ENCODE results near the gene PVR.
"Not testable (repeated sequence)": the region's sequence is repeated elsewhere in the genome, so short reads cannot be mapped to it uniquely, and the experiment has no call there.

Gene PVR

DNA sequence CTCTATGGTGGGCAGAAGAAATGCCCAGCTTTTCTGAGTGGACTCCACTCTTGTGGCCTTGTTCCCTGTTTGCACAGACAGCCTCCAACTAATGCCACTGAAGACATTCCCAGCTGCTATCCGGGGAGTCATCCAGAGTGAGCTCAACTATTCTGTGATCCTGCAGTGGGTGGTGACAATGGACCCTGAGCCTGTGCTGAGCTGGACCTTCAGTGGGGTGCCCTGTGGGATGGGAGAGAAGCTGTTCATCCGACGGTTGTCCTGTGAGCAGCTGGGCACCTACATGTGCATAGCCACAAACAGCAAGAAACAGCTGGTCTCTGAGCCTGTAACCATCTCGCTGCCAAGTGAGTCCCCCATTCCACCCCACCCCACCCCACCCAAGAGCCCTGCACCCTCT, 20.1 kb upstream of the PVR start:
- no peaks in the 10 kb centered on the region for H3K36me3 Mint-ChIP-seq (ENCODE audit: insufficient read depth)
- peaks cover 6% of the 10 kb centered on the region for H3K9me3 Mint-ChIP-seq
- DNase-seq (ENCODE audit: low spot score in 2 of 2) = no peak
- H3K27ac Mint-ChIP-seq (ENCODE audit: low read depth) = no peak overlapping the region
- H3K4me3 Mint-ChIP-seq = no peak overlapping the region
- no peaks in the 10 kb centered on the region for H3K4me1 Mint-ChIP-seq
- no peak for ATAC-seq (replicated peaks; ENCODE audit: extremely low read depth, poor library complexity, severe bottlenecking)
- peaks cover 50% of the 10 kb centered on the region for H3K27me3 Mint-ChIP-seq

DNA sequence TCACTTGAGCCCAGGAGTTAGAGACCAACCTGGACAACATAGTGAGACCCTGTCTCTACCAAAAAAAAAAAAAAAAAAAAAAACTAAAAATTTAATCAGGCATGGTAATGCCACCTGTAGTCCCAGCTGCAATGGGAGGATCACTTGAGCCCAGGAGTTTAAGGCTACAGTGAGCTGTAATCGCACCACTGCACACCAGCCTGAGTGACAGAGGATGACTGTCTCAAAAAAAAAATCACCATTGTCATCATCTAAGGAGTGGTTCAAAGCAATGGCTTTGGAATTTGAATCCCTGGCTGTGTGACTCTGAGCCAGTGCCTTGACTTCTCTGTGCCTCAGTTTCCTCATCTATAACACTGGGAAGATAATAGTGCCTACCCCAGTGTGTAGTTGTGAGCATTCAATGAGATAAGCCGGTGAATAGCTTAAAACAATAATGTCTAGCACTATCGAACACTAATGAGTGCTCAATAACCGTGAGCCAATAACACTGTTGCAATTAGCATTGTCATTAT, 18.8 kb upstream of the PVR start:
- no peak overlapping the region for H3K27ac Mint-ChIP-seq (ENCODE audit: low read depth)
- no peak for ATAC-seq (replicated peaks; ENCODE audit: extremely low read depth, poor library complexity, severe bottlenecking)
- no peaks in the 10 kb centered on the region for H3K4me1 Mint-ChIP-seq
- DNase-seq (ENCODE audit: low spot score in 2 of 2) = no peak
- no peak overlapping the region for H3K4me3 Mint-ChIP-seq
- H3K9me3 Mint-ChIP-seq = peaks cover 6% of the 10 kb centered on the region
- no peaks in the 10 kb centered on the region for H3K36me3 Mint-ChIP-seq (ENCODE audit: insufficient read depth)
- peaks cover 56% of the 10 kb centered on the region for H3K27me3 Mint-ChIP-seq

- not testable (repeated sequence) for H3K4me3 Mint-ChIP-seq; H3K27ac Mint-ChIP-seq (ENCODE audit: low read depth); H3K9me3 Mint-ChIP-seq; H3K36me3 Mint-ChIP-seq (ENCODE audit: insufficient read depth); ATAC-seq (replicated peaks; ENCODE audit: extremely low read depth, poor library complexity, severe bottlenecking); DNase-seq (ENCODE audit: low spot score in 2 of 2); H3K4me1 Mint-ChIP-seq
- H3K27me3 Mint-ChIP-seq = peaks cover 56% of the 10 kb centered on the region
Observed at GRCh38 chr19:44625637-44626036, 18.1 kb upstream of the PVR start.

DNA sequence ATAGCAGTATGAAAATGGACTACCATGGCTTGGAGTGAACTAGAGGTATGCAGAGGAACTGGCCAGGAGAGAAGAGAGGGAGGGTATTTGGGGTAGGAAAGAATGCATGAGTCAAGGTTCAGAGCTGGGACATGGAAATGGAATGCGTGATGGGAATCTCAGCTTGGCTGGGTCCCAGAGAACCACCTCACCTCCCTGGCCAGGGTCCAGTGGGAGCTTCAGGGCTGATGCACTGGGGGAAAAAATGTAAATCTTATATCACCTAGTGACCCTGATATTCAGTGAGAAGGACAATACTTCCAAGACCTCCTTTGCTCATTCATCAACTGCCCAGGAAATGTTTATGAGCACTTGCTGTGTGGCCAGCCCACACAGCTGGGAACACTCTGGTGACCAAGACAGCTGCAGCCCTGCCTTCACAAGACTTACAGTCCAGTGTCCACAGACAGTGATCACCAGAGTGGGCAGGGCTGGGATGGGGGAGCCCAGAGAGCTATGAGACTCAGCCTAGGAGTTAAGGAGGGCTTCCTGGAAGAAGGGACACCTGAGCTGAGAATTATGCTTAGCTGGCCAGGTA, 17.6 kb upstream of the PVR start:
- H3K4me1 Mint-ChIP-seq = no peaks in the 10 kb centered on the region
- ATAC-seq (replicated peaks; ENCODE audit: extremely low read depth, poor library complexity, severe bottlenecking) (no peak), DNase-seq (ENCODE audit: low spot score in 2 of 2) (no peak)
- H3K27me3 Mint-ChIP-seq = peaks cover 56% of the 10 kb centered on the region
- H3K36me3 Mint-ChIP-seq (ENCODE audit: insufficient read depth) = no peaks in the 10 kb centered on the region
- H3K9me3 Mint-ChIP-seq = peaks cover 6% of the 10 kb centered on the region
- no peak overlapping the region for H3K27ac Mint-ChIP-seq (ENCODE audit: low read depth)
- no peak overlapping the region for H3K4me3 Mint-ChIP-seq

- Mint-ChIP-seq H3K36me3 (ENCODE audit: insufficient read depth) (no peaks in the 10 kb centered on the region), H3K9me3 (peaks cover 6% of the 10 kb centered on the region), H3K27ac (ENCODE audit: low read depth) (no peak overlapping the region), H3K4me1 (no peaks in the 10 kb centered on the region), H3K27me3 (peaks cover 57% of the 10 kb centered on the region), H3K4me3 (no peak overlapping the region)
- ATAC-seq (replicated peaks; ENCODE audit: extremely low read depth, poor library complexity, severe bottlenecking) = no peak
- no peak for DNase-seq (ENCODE audit: low spot score in 2 of 2)
Observed at GRCh38 chr19:44627631-44628030, 16.1 kb upstream of the PVR start.

DNA sequence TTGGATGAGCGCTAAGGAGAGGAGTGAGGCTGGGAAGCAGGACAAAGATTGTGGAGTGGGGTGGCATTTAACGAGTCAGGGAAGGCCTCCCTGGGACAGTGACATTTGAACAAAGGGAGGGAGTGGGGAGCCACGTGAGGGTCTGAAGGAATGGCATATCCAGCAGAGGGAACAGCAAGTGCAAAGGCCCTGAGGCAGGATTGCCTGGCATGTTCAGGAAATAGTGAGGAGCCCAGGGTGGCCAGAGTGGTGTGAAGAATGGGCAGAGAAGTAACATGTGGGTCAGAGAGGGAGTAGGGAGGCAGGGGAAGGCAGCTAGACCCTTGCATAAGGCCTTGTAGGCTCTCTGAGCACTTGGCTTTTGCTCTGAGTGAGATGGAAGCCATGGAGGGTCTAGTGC, 14.9 kb upstream of the PVR start:
- no peaks in the 10 kb centered on the region for H3K4me1 Mint-ChIP-seq
- peaks cover 52% of the 10 kb centered on the region for H3K27me3 Mint-ChIP-seq
- H3K4me3 Mint-ChIP-seq = no peak overlapping the region
- ATAC-seq (replicated peaks; ENCODE audit: extremely low read depth, poor library complexity, severe bottlenecking) (no peak), DNase-seq (ENCODE audit: low spot score in 2 of 2) (no peak)
- peaks cover 6% of the 10 kb centered on the region for H3K9me3 Mint-ChIP-seq
- H3K27ac Mint-ChIP-seq (ENCODE audit: low read depth) = no peak overlapping the region
- H3K36me3 Mint-ChIP-seq (ENCODE audit: insufficient read depth) = no peaks in the 10 kb centered on the region

DNA sequence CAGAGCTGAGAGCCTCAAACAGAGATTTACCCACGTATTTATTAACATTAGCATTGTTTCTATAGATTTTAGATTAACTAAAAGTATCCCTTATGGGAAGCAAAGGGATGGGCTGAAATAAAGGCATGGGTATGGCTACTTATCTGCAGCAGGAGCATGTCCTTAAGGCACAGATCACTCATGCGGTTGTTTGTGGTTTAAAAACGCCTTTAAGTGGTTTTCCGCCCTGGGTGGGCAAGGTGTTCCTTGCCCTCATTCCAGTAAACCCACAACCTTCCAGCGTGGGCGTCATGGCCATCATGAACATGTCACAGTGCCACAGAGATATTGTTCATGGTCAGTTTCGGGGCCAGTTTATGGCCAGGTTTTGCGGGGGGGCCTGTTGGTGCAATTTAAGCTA, 12.1 kb upstream of the PVR start:
- not testable (repeated sequence) for H3K27ac Mint-ChIP-seq (ENCODE audit: low read depth)

DNA sequence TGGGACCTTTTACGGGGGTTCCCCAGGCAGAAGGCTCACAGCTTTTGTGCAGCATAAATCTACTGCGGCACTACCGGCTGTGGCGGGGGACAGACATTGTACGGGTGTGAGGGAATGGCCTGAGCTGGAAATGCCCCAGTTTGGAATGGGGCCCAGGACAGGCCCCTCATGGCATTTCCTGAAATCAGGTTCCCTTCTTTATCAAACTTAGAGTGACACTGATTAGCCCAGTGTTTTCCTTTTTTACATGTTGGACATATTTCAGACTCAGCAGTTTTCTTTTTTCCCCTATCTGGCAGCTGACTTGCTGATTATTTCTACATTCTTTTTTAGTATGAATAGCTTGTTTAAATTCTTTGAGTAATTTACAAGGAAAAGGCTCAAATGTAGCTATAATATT, 9.7 kb upstream of the PVR start:
- not testable (repeated sequence) for H3K4me3 Mint-ChIP-seq
- H3K27me3 Mint-ChIP-seq = peaks cover 49% of the 10 kb centered on the region

More for the DNA sequence above, 12.1 kb upstream of the PVR start:
- not testable (repeated sequence) for ATAC-seq (replicated peaks; ENCODE audit: extremely low read depth, poor library complexity, severe bottlenecking); H3K4me1 Mint-ChIP-seq; H3K4me3 Mint-ChIP-seq; H3K36me3 Mint-ChIP-seq (ENCODE audit: insufficient read depth); DNase-seq (ENCODE audit: low spot score in 2 of 2); H3K9me3 Mint-ChIP-seq
- peaks cover 57% of the 10 kb centered on the region for H3K27me3 Mint-ChIP-seq

DNA sequence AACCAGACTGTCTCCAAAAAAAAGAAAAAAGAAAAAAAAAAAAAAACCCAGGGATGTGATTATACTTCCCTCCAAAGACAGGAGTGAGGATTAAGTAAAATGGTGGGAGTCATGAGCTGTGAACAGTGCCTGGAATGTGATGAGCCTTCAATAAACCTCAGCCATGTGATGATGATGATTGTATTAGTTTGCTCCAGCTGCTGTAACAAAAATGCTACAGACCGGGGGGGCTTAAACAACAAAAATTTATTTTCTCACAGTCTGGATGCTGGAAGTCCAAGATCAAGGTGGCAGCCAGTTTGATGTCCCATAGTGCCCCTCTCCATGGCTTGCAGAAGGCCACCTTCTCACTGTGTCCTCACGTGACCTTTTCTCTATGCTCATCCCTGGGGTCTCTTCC, 8.9 kb upstream of the PVR start:
- ATAC-seq (replicated peaks; ENCODE audit: extremely low read depth, poor library complexity, severe bottlenecking) (no peak), DNase-seq (ENCODE audit: low spot score in 2 of 2) (no peak)
- no peaks in the 10 kb centered on the region for H3K36me3 Mint-ChIP-seq (ENCODE audit: insufficient read depth)
- no peaks in the 10 kb centered on the region for H3K9me3 Mint-ChIP-seq
- H3K27ac Mint-ChIP-seq (ENCODE audit: low read depth) = no peak overlapping the region
- H3K4me3 Mint-ChIP-seq = no peak overlapping the region
- no peaks in the 10 kb centered on the region for H3K4me1 Mint-ChIP-seq
- peaks cover 48% of the 10 kb centered on the region for H3K27me3 Mint-ChIP-seq

More for the DNA sequence above, 9.7 kb upstream of the PVR start:
- H3K36me3 Mint-ChIP-seq (ENCODE audit: insufficient read depth); H3K9me3 Mint-ChIP-seq; DNase-seq (ENCODE audit: low spot score in 2 of 2); H3K4me1 Mint-ChIP-seq; ATAC-seq (replicated peaks; ENCODE audit: extremely low read depth, poor library complexity, severe bottlenecking); H3K27ac Mint-ChIP-seq (ENCODE audit: low read depth): not testable (repeated sequence)

DNA sequence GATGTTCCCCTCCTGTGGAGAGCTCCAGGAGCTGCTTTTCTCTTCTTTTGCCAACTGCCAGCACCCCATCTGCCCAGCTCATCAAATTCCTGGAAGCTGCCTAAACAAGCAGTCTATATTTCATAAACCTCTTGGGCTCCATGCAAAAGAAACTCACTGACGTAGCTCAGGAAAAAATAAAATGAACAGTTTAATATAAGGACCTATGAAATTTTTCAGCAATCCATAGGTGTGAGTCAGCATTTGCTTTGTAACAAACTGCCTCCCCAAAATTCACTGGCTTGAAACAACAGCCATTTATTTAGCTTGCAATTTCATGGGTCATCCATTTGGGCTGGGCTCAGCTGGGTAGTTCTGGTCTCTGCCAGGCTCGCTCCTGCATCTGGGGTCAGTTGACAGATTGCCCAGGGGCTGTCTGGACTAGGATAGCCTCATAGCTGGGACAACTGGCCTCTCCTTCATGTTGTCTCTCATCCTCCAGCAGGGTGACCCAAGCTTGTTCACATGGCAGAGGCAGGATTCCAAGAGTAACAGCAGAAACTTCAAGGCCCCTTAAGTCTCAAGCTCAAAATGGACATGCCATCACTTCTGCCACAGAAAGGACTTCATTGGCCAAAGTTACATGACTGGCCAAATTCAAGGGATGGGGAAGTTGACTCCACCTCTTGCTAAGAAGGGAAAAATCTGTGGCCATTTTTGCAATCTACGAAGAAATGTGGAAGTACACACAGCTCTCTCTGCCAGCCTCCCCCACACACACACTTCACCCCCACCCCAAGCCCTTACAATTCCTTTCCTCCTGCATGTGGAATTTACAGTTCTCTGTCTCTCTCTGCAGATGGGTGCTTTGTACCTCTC, 7.9 kb upstream of the PVR start:
- Mint-ChIP-seq H3K27me3 (peaks cover 56% of the 10 kb centered on the region), H3K27ac (ENCODE audit: low read depth) (no peak overlapping the region), H3K4me3 (no peak overlapping the region), H3K9me3 (no peaks in the 10 kb centered on the region), H3K36me3 (ENCODE audit: insufficient read depth) (no peaks in the 10 kb centered on the region), H3K4me1 (no peaks in the 10 kb centered on the region)
- no peak for ATAC-seq (replicated peaks; ENCODE audit: extremely low read depth, poor library complexity, severe bottlenecking)
- no peak for DNase-seq (ENCODE audit: low spot score in 2 of 2)

- DNase-seq (ENCODE audit: low spot score in 2 of 2) (no peak), ATAC-seq (replicated peaks; ENCODE audit: extremely low read depth, poor library complexity, severe bottlenecking) (no peak)
- Mint-ChIP-seq H3K9me3 (no peaks in the 10 kb centered on the region), H3K4me1 (no peaks in the 10 kb centered on the region), H3K4me3 (no peak overlapping the region), H3K27ac (ENCODE audit: low read depth) (no peak overlapping the region), H3K36me3 (ENCODE audit: insufficient read depth) (no peaks in the 10 kb centered on the region), H3K27me3 (peaks cover 58% of the 10 kb centered on the region)
Observed at GRCh38 chr19:44636439-44637389, 7.0 kb upstream of the PVR start.

DNA sequence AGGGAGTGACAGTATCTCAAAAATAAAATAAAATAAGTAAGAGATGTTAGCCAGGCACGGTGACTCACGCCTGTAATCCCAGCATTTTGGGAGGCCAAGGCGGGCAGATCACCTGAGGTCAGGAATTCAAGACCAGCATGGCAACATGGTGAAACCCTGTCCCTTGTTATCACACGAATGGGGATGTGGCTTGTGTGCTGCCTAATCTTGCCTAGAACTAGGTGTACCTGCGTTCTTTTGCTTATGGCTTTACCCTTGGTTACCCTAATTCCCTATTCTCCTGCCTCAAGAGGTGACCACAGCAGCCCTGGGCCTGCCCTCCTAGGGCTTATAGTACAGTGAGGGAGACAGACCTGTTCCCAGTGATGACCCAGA, 6.3 kb upstream of the PVR start:
- Mint-ChIP-seq H3K36me3 (ENCODE audit: insufficient read depth) (no peaks in the 10 kb centered on the region), H3K4me3 (no peak overlapping the region), H3K27ac (ENCODE audit: low read depth) (no peak overlapping the region), H3K9me3 (no peaks in the 10 kb centered on the region), H3K4me1 (no peaks in the 10 kb centered on the region), H3K27me3 (peaks cover 55% of the 10 kb centered on the region)
- ATAC-seq (replicated peaks; ENCODE audit: extremely low read depth, poor library complexity, severe bottlenecking) = no peak
- no peak for DNase-seq (ENCODE audit: low spot score in 2 of 2)
